H9 (cell line): ENCODE measurements around the gene COL23A1. TPM values are rescaled to one million over a fixed set of nuclear protein-coding genes. Genes with fewer than 3 reads are reported as not detected.

Experiments
- DNase-seq: peaks from one replicate; pipeline ENCODE4 v3.0.0-alpha.2; 2017
- H2AFZ ChIP-seq: one replicate; pipeline ENCODE4 v1.6.1; 2013; ENCODE audit warnings: mild to moderate bottlenecking, low read length, control low read depth, moderate library complexity
- H2AK5ac ChIP-seq: 2 replicates; pipeline ENCODE4 v1.6.1; 2013; ENCODE audit warnings: low read length, control low read depth, mixed read lengths; ENCODE audit not compliant: insufficient read length
- H2BK120ac ChIP-seq: one replicate; pipeline ENCODE4 v1.6.1; 2013; ENCODE audit warnings: low read depth, mild to moderate bottlenecking, low read length, control low read depth, inconsistent platforms; ENCODE audit not compliant: poor library complexity, severe bottlenecking
- H2BK12ac ChIP-seq: 2 replicates; pipeline ENCODE4 v1.6.1; 2013; ENCODE audit warnings: low read length, control low read depth, mixed read lengths, low read depth; ENCODE audit not compliant: insufficient read length
- H2BK15ac ChIP-seq: 2 replicates; pipeline ENCODE4 v1.6.1; 2013; ENCODE audit warnings: low read depth, low read length, control low read depth
- H2BK20ac ChIP-seq: one replicate; pipeline ENCODE4 v1.6.1; 2013; ENCODE audit warnings: low read depth, mild to moderate bottlenecking, low read length, control low read depth, inconsistent platforms; ENCODE audit not compliant: poor library complexity, severe bottlenecking
- H2BK5ac ChIP-seq: 2 replicates; pipeline ENCODE4 v1.6.1; 2013; ENCODE audit warnings: low read length, control low read depth, mixed read lengths; ENCODE audit not compliant: insufficient read length
- H3K14ac ChIP-seq: 2 replicates; pipeline ENCODE4 v1.6.1; 2013; ENCODE audit warnings: low read length, control low read depth; ENCODE audit not compliant: insufficient read depth
- H3K18ac ChIP-seq: 2 replicates; pipeline ENCODE4 v1.6.1; 2013; ENCODE audit warnings: low read depth, mild to moderate bottlenecking, mixed read lengths, low read length, control low read depth; ENCODE audit not compliant: insufficient read length
- H3K23ac ChIP-seq: 2 replicates; pipeline ENCODE4 v1.6.1; 2013; ENCODE audit warnings: low read length, control low read depth, mixed read lengths, low read depth; ENCODE audit not compliant: insufficient read length
- H3K23me2 ChIP-seq: 2 replicates; pipeline ENCODE4 v1.6.1; 2013; ENCODE audit warnings: low read depth, mild to moderate bottlenecking, mixed read lengths, low read length, control low read depth; ENCODE audit not compliant: insufficient read length, poor library complexity, severe bottlenecking
- H3K27ac ChIP-seq: 2 replicates; pipeline ENCODE4 v1.5.1; 2013; ENCODE audit warnings: low read length, control low read depth, mixed read lengths, low read depth; ENCODE audit not compliant: insufficient read length
- H3K27me3 ChIP-seq: 2 replicates; pipeline ENCODE4 v1.6.1; 2013; ENCODE audit warnings: low read length, control low read depth, inconsistent platforms; ENCODE audit not compliant: insufficient read depth
- H3K4ac ChIP-seq: 2 replicates; pipeline ENCODE4 v1.6.1; 2013; ENCODE audit warnings: low read depth, mild to moderate bottlenecking, control low read depth, inconsistent platforms, low read length, moderate library complexity
- H3K4me1 ChIP-seq: 2 replicates; pipeline ENCODE4 v1.6.1; 2013; ENCODE audit warnings: low read length, control low read depth, inconsistent platforms; ENCODE audit not compliant: insufficient read depth
- H3K4me2 ChIP-seq: 2 replicates; pipeline ENCODE4 v1.6.1; 2013; ENCODE audit warnings: low read length, control low read depth, mixed read lengths; ENCODE audit not compliant: insufficient read length, insufficient read depth
- H3K56ac ChIP-seq: 2 replicates; pipeline ENCODE4 v1.6.1; 2013; ENCODE audit warnings: low read depth, mild to moderate bottlenecking, mixed read lengths, low read length, control low read depth; ENCODE audit not compliant: insufficient read length
- H3K79me1 ChIP-seq: 2 replicates; pipeline ENCODE4 v1.6.1; 2013; ENCODE audit warnings: low read depth, mild to moderate bottlenecking, moderate library complexity, low read length, control low read depth, inconsistent platforms; ENCODE audit not compliant: insufficient read depth, poor library complexity, severe bottlenecking
- H3K79me2 ChIP-seq: 2 replicates; pipeline ENCODE4 v1.6.1; 2013; ENCODE audit warnings: low read length, control low read depth, inconsistent platforms; ENCODE audit not compliant: insufficient read depth
- H3K9ac ChIP-seq: 2 replicates; pipeline ENCODE4 v1.6.1; 2013; ENCODE audit warnings: low read length, control low read depth, mixed read lengths; ENCODE audit not compliant: insufficient read length; ENCODE audit errors: extremely low read depth
- H3K9me3 ChIP-seq: one replicate; pipeline ENCODE4 v1.6.1; 2013; ENCODE audit warnings: low read depth, low read length, inconsistent platforms; ENCODE audit not compliant: control insufficient read depth
- H3T11ph ChIP-seq: one replicate; pipeline ENCODE4 v1.6.1; 2013; ENCODE audit warnings: mild to moderate bottlenecking, low read length, control low read depth, inconsistent platforms
- H4K20me1 ChIP-seq: one replicate; pipeline ENCODE4 v1.6.1; 2013; ENCODE audit not compliant: control insufficient read depth, insufficient read length, insufficient read depth
- H4K5ac ChIP-seq: 2 replicates; pipeline ENCODE4 v1.6.1; 2013; ENCODE audit warnings: low read depth, mild to moderate bottlenecking, mixed read lengths, low read length, control low read depth; ENCODE audit not compliant: insufficient read length
- H4K8ac ChIP-seq: replicated peaks from 2 replicates; pipeline ENCODE4 v1.6.1; 2013; ENCODE audit warnings: low read length, control low read depth, mixed read lengths, low read depth; ENCODE audit not compliant: insufficient read length
- H4K91ac ChIP-seq: 2 replicates; pipeline ENCODE4 v1.6.1; 2013; ENCODE audit warnings: low read depth, mild to moderate bottlenecking, moderate library complexity, mixed read lengths, low read length, control low read depth; ENCODE audit not compliant: insufficient read length
- H3K27ac Mint-ChIP-seq, 3 experiments: 2 replicates in 2 of 3; 3 replicates in 1 of 3; pipeline ENCODE4 v1.8.0; 2020 to 2021; ENCODE audit warnings: mixed read lengths in 3 of 3, mild to moderate bottlenecking in 1 of 3, moderate library complexity in 1 of 3
- H3K27me3 Mint-ChIP-seq: 2 replicates; pipeline ENCODE4 v1.8.0; 2021; ENCODE audit warnings: low read depth, mild to moderate bottlenecking, moderate library complexity, mixed read lengths
- H3K36me3 Mint-ChIP-seq, 3 experiments: 2 replicates in 2 of 3; 3 replicates in 1 of 3; pipeline ENCODE4 v1.8.0; 2020 to 2021; ENCODE audit warnings: low read depth in 3 of 3, mixed read lengths in 3 of 3; ENCODE audit not compliant: insufficient read depth in 1 of 3
- H3K4me1 Mint-ChIP-seq, 2 experiments: 2 replicates each; pipeline ENCODE4 v1.8.0; 2020; ENCODE audit warnings: mixed read lengths in 2 of 2
- H3K4me3 Mint-ChIP-seq, 2 experiments: 2 replicates in 1 of 2; 3 replicates in 1 of 2; pipeline ENCODE4 v1.8.0; 2020 to 2021; ENCODE audit warnings: mild to moderate bottlenecking in 2 of 2, mixed read lengths in 2 of 2, moderate library complexity in 1 of 2
- H3K9me3 Mint-ChIP-seq, 2 experiments: 2 replicates in 1 of 2; 3 replicates in 1 of 2; pipeline ENCODE4 v1.8.0; 2020; ENCODE audit warnings: mild to moderate bottlenecking in 2 of 2, mixed read lengths in 2 of 2, moderate library complexity in 1 of 2
- CTCF ChIP-seq: fragments of 200-600 bp; sonication (generic); conservative IDR thresholded peaks from 3 replicates; pipeline ENCODE4 v1.8.0; 2021; ENCODE audit warnings: antibody characterized with exemption, mild to moderate bottlenecking
- WGBS: extraction: QIAGEN DNeasy Blood & Tissue Kit; methylation state at CpG from one replicate; pipeline ENCODE4 v1.1.7; 2013; ENCODE audit warnings: missing lambda C conversion rate, low lambda C conversion rate, mixed read lengths; ENCODE audit not compliant: insufficient read length; ENCODE audit errors: extremely low coverage; 5-methylcytosine and 5-hydroxymethylcytosine counted together
- total RNA-seq: library from RNA; stranded (reverse); gene quantifications from 2 replicates; pipeline ENCODE4 v1.2.1, GENCODE V29; 2021

Gene COL23A1
- total RNA-seq, 1 experiment from 2014 or later: 2.6 TPM

DNA sequence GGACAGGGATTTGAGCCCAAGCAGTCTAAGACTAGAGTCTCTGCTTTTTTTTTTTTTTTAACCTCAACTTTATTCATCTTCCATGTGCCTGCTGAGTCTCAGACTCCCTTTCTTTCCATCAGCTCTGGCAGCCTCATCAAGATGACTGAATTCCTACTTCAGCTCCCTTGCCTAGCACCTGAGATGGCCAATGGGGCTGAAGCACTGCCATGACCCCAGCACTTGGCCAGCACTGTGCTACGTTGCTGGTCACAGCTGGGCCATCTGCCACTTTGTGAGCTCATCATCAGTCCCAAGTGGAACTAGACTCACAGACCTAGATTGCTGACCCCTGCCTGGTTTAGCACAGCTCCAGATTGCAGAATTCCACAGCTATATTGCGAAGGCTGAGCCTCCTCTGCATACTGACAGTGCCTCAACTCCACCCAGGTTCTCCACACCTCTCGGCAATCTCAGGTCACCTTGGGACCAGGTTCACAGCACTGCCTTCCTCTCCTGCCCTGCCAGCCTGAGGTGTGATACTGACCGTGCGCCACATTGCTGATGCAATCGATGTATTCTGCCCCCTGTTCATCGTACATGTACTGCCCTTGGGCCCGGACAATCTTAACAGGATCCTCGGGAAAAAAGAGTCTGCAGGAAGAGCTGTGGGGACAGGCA lies 359.2 kb downstream of the COL23A1 start:
- peak overlapping the region; percentile 79 to 82 for H3K4me3 Mint-ChIP-seq
- Histone ChIP-seq H3K79me1 (no peaks in the 10 kb centered on the region), H3K9ac (no peak overlapping the region), H3K14ac (no peak overlapping the region), H3K18ac (no peak overlapping the region), H4K5ac (no peak overlapping the region), H3K4me2 (peak overlapping the region; percentile 61), H3K23me2 (peaks cover 3% of the 10 kb centered on the region), H4K8ac (no peak overlapping the region), H2AFZ (no peak overlapping the region), H2BK5ac (no peak overlapping the region), H3K23ac (no peak overlapping the region), H3K9me3 (no peaks in the 10 kb centered on the region), H3T11ph (no peak overlapping the region), H3K4me1 (no peaks in the 10 kb centered on the region), H3K27me3 (no peaks in the 10 kb centered on the region), H2BK15ac (no peak overlapping the region), H3K56ac (no peak overlapping the region), H4K91ac (no peak overlapping the region), H2BK20ac (no peak overlapping the region), H2BK120ac (no peak overlapping the region), H4K20me1 (no peaks in the 10 kb centered on the region), H2AK5ac (no peak overlapping the region), H3K79me2 (peaks cover 4% of the 10 kb centered on the region; the same call in 1 of the 2 replicates), H3K27ac (no peak overlapping the region), H2BK12ac (no peak overlapping the region), H3K4ac (no peak overlapping the region)
- H3K4me1 Mint-ChIP-seq: peaks cover 12 to 22% of the 10 kb centered on the region in 2 experiments
- no peak for DNase-seq
- H3K27ac Mint-ChIP-seq: no peak overlapping the region
- H3K36me3 Mint-ChIP-seq: peaks cover 42 to 55% (median 53%) of the 10 kb centered on the region in 3 experiments
- no peaks in the 10 kb centered on the region; the same call in 1 of the 2 replicates for H3K27me3 Mint-ChIP-seq
- H3K9me3 Mint-ChIP-seq: no peaks in the 10 kb centered on the region; a peak in 1 of 5 replicates
- no CpG with 5 or more reads among the region's 9 CpGs for WGBS
- no peak for TF ChIP-seq CTCF
